Activated CD4-positive, alpha-beta T cell treated with anti-CD3 and anti-CD28 coated beads, Interleukin-10, Interleukin-2, amounts not matched to agents 100 ng/mL and 50 ng/mL, durations not matched to agents 16 hours and 8 hours (primary cell): ENCODE data around the gene CLASP1.
"Not testable (repeated sequence)": the region's sequence is repeated elsewhere in the genome, so short reads cannot be mapped to it uniquely, and the experiment has no call there.

Experiments
- DNase-seq: peaks from one replicate; pipeline ENCODE4 v3.0.0-alpha.2; 2020

CLASP1 gene

GRCh38 chr2:121363632-121364420, 285.4 kb downstream of the CLASP1 start:
- DNase-seq = no peak

GRCh38 chr2:121362774-121363173, 286.5 kb downstream of the CLASP1 start:
- DNase-seq = no peak

GRCh38 chr2:121362226-121362625, 287.0 kb downstream of the CLASP1 start:
- no peak for DNase-seq

- DNase-seq = no peak
These were observed 288.5 kb downstream of the CLASP1 start for GRCh38 chr2:121360566-121361300.

- no peak for DNase-seq
These were observed 289.3 kb downstream of the CLASP1 start for GRCh38 chr2:121359716-121360565.

- DNase-seq = no peak
These were observed 290.1 kb downstream of the CLASP1 start for GRCh38 chr2:121359170-121359569.

- DNase-seq = no peak
These were observed 291.0 kb downstream of the CLASP1 start for GRCh38 chr2:121358291-121358690.

- peak; percentile 41 for DNase-seq
These were observed 293.1 kb downstream of the CLASP1 start for GRCh38 chr2:121356058-121356640.

- DNase-seq = no peak
These were observed 293.8 kb downstream of the CLASP1 start for GRCh38 chr2:121355488-121355887.

- DNase-seq = no peak
These were observed 297.5 kb downstream of the CLASP1 start for GRCh38 chr2:121351521-121352318.

- no peak for DNase-seq
These were observed 298.4 kb downstream of the CLASP1 start for GRCh38 chr2:121350890-121351289.

GRCh38 chr2:121350402-121350775, 298.9 kb downstream of the CLASP1 start:
- no peak for DNase-seq

GRCh38 chr2:121349721-121350401, 299.4 kb downstream of the CLASP1 start:
- no peak for DNase-seq

- DNase-seq = no peak
These were observed 301.0 kb downstream of the CLASP1 start for GRCh38 chr2:121348128-121348740.

GRCh38 chr2:121346859-121347258, 302.4 kb downstream of the CLASP1 start:
- DNase-seq = no peak

GRCh38 chr2:121346407-121346806, 302.9 kb downstream of the CLASP1 start:
- DNase-seq = no peak

- DNase-seq = no peak
These were observed 303.4 kb downstream of the CLASP1 start for GRCh38 chr2:121345887-121346286.

- DNase-seq = no peak
These were observed 304.2 kb downstream of the CLASP1 start for GRCh38 chr2:121345101-121345500.

GRCh38 chr2:121343828-121344399, 305.3 kb downstream of the CLASP1 start:
- not testable (repeated sequence) for DNase-seq

- DNase-seq = no peak
These were observed 306.1 kb downstream of the CLASP1 start for GRCh38 chr2:121343191-121343590.

GRCh38 chr2:121342751-121343150, 306.5 kb downstream of the CLASP1 start:
- DNase-seq = no peak
